Measurements from ENCODE around the gene NPR1. TPM values are rescaled to one million over a fixed set of nuclear protein-coding genes. Genes with fewer than 3 reads are reported as not detected.

Gene NPR1
- total RNA-seq, 3 donors from 2014 or later = 19.9 to 134 (median 46.5) TPM

DNA sequence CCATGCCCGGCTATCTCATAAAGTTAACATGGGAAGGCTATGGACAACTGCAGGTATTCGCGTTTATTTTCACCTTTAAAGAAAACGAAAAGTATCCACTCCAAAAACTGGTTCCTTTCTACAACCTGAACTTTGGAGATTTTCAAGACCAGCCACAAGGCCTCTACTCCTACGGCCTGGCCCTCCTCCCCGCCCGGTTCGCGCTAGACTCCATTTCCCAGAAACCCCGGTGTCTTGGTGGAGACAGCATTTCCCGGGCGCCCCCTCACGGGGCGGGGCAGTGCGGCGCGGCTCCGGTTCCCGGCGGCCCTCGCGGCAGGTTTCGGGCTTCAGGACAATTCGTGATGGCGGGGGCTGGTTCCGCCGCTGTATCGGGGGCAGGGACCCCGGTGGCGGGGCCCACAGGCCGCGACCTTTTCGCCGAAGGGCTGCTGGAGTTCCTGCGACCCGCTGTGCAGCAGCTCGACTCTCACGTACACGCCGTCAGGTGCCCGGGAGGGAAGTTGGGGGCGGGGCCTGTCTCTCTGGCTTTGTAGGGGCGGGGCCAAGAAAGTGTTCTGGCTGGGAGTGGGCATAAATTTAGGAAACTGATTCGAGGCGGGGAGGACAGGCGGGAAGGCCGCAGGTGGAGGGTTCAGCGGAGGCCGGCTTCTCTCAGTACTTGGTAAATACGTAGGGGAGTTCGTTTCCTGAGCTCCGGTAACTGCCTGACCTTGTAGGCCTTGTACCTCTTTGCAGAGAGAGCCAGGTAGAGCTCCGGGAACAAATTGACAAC is 19.9 kb upstream of the NPR1 start, which contains the start of gene SNAPIN:
Gene SNAPIN (plus strand): TSS at position 304 of the 775 bp plus-strand sequence. CDS start 41 bp downstream, at position 345.
- Histone ChIP-seq H3K9me3 (no peaks in the 10 kb centered on the region), H3K36me3 (peaks cover 5% of the 10 kb centered on the region), H3K4me3 (peak within 1 kb of the TSS; percentile 67 to 88 (median 76)), H3K27me3 (no peaks in the 10 kb centered on the region), H3K27ac (peak within 1 kb of the TSS; percentile 93 to 99), H3K4me1 (peaks cover 0 to 4% of the 10 kb centered on the region in 2 donors)
- peak; percentile 88 to 92 for DNase-seq (ENCODE audit: low spot score in 2 of 2)
- TF ChIP-seq, protein P1, sequence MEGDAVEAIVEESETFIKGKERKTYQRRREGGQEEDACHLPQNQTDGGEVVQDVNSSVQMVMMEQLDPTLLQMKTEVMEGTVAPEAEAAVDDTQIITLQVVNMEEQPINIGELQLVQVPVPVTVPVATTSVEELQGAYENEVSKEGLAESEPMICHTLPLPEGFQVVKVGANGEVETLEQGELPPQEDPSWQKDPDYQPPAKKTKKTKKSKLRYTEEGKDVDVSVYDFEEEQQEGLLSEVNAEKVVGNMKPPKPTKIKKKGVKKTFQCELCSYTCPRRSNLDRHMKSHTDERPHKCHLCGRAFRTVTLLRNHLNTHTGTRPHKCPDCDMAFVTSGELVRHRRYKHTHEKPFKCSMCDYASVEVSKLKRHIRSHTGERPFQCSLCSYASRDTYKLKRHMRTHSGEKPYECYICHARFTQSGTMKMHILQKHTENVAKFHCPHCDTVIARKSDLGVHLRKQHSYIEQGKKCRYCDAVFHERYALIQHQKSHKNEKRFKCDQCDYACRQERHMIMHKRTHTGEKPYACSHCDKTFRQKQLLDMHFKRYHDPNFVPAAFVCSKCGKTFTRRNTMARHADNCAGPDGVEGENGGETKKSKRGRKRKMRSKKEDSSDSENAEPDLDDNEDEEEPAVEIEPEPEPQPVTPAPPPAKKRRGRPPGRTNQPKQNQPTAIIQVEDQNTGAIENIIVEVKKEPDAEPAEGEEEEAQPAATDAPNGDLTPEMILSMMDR (IDR thresholded peaks at IDR 0.05) = peak in 1 of 3 donors; percentile 4
- TF ChIP-seq POLR2AphosphoS5 (IDR thresholded peaks at IDR 0.05) (peak; percentile 88 to 90 (median 89)), POLR2A (IDR thresholded peaks at IDR 0.05) (peak; percentile 69)
- intact Hi-C loops (cut with DNase I; ENCODE audit: low total_unique reads) = no loop called here

DNA sequence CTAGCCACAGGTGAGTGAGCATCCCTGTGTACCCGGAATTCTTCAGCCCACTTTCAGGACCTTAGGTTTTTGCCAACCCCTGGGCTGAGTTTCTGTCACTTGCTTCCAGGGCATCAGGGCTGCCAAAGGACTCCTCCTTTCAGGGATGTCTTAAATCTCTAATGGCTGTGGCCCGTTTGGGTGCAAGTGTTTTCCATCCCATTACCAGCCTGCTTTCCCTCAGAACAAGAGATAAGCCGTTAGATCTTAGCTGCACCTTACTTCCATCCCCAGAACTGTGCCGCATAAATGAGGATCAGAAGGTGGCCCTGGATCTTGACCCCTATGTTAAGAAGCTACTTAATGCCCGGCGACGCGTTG is 19.3 kb upstream of the NPR1 start:
- H3K9me3 ChIP-seq = no peaks in the 10 kb centered on the region
- TF ChIP-seq, protein P1 (IDR thresholded peaks at IDR 0.05) = no peak
- TF ChIP-seq POLR2AphosphoS5 (IDR thresholded peaks at IDR 0.05) = no peak
- TF ChIP-seq POLR2A (IDR thresholded peaks at IDR 0.05) = no peak
- peaks cover 6% of the 10 kb centered on the region for H3K36me3 ChIP-seq
- no peaks in the 10 kb centered on the region for H3K27me3 ChIP-seq
- H3K4me1 ChIP-seq = peaks cover 0 to 4% of the 10 kb centered on the region in 2 donors
- peak overlapping the region; percentile 67 to 88 (median 76) for H3K4me3 ChIP-seq
- intact Hi-C loops (cut with DNase I; ENCODE audit: low total_unique reads) = no loop called here
- DNase-seq (ENCODE audit: low spot score in 2 of 2) = no peak
- H3K27ac ChIP-seq = peak overlapping the region; percentile 93 to 99

DNA sequence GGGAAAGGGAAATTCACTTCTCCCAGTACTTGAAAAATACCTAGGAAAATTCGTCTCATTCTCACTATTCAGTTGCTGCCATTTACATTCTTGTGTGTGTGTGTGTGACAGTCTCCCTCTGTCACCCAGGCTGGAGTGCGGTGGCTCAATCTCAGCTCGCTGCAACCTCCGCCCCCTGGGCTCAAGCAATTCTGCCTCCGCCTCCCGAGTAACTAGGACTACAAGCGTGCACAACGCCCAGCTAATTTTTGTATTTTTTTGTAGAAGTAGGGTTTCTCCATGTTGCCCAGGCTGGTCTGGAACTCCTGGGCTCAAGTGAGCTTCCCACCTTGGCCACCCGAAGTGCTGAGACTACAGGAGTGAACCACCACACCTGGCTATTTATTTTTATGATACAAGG is 18.8 kb upstream of the NPR1 start:
- Histone ChIP-seq H3K27me3 (no peaks in the 10 kb centered on the region), H3K4me1 (peaks cover 0 to 4% of the 10 kb centered on the region in 2 donors), H3K36me3 (peaks cover 11% of the 10 kb centered on the region), H3K27ac (peak overlapping the region; percentile 93 to 99), H3K9me3 (no peaks in the 10 kb centered on the region), H3K4me3 (peak overlapping the region in 2 of 3 donors; percentile 67 to 88)
- intact Hi-C loops (cut with DNase I; ENCODE audit: low total_unique reads) = no loop called here
- TF ChIP-seq, protein P1 (IDR thresholded peaks at IDR 0.05) = no peak
- TF ChIP-seq POLR2AphosphoS5 (IDR thresholded peaks at IDR 0.05) (no peak), POLR2A (IDR thresholded peaks at IDR 0.05) (no peak)
- no peak for DNase-seq (ENCODE audit: low spot score in 2 of 2)

DNA sequence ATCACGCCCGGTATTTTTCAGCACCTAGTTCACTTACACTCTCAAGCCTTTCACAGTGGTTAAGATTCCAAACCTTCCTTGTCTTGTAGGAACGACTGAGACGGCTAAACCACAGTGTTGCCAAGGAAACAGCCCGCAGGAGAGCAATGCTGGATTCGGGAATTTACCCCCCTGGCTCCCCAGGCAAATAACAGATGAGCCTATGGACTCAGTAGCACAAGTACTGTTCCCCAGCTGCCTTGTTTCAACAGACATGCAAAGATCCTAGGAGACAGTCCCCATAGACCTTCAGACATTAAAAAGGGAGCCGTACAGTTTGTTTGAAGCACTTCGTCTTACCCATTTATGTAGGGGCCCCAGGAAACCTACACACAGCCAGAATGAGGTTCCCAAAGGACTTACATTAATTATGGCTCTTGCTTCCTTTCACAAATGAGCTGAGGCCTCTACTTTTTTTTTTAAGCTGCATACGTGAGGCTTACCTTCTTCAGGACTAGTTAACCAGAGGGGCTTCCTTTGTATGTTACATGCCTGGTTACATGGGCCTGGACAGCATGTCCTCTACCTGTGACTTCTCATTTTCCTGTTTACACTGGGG is 17.3 kb upstream of the NPR1 start:
- Histone ChIP-seq H3K36me3 (peaks cover 11% of the 10 kb centered on the region), H3K27me3 (no peaks in the 10 kb centered on the region), H3K9me3 (no peaks in the 10 kb centered on the region), H3K4me1 (peaks cover 0 to 4% of the 10 kb centered on the region in 2 donors), H3K4me3 (no peak overlapping the region), H3K27ac (peak overlapping the region in 1 of 2 donors; percentile 10)
- intact Hi-C loops (cut with DNase I; ENCODE audit: low total_unique reads) = no loop called here
- no peak for TF ChIP-seq POLR2A (IDR thresholded peaks at IDR 0.05)
- no peak for TF ChIP-seq POLR2AphosphoS5 (IDR thresholded peaks at IDR 0.05)
- TF ChIP-seq, protein P1 (IDR thresholded peaks at IDR 0.05) = no peak
- no peak for DNase-seq (ENCODE audit: low spot score in 2 of 2)

DNA sequence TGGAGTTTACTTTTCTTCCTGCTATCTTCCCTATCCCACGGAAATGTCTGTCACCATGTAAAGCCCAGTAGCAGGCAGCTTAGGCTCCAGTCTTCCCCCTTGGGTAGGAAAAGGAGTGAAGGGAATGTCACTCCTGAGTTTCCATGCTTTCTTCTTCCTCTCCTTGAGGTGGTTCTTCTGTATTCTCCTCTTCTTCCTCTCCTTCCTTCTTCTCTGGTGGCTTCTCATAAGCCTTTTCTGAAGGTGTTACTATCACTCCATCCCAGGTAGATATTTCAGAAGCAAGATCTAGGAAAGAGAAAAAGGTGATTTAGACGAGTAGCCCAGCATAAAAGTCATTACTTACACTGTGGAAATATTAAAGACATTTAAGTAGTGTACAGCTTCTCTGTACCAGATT is 16.2 kb upstream of the NPR1 start:
- no peak for DNase-seq (ENCODE audit: low spot score in 2 of 2)
- peaks cover 11% of the 10 kb centered on the region for H3K36me3 ChIP-seq
- H3K4me3 ChIP-seq = no peak overlapping the region
- intact Hi-C loops (cut with DNase I; ENCODE audit: low total_unique reads) = loop anchor here (2.0 kb wide), 1 partner anchor 59 kb away; no protein-coding TSS in a partner anchor
- H3K9me3 ChIP-seq = no peaks in the 10 kb centered on the region
- H3K27ac ChIP-seq = no peak overlapping the region
- TF ChIP-seq POLR2A (IDR thresholded peaks at IDR 0.05) (no peak), POLR2AphosphoS5 (IDR thresholded peaks at IDR 0.05) (no peak)
- TF ChIP-seq, protein P1 (IDR thresholded peaks at IDR 0.05) = no peak
- H3K27me3 ChIP-seq = no peaks in the 10 kb centered on the region
- H3K4me1 ChIP-seq = peaks cover 0 to 4% of the 10 kb centered on the region in 2 donors

Data from breast epithelium (tissue), 4 donors.